Common myeloid progenitor, CD34-positive (primary cell): Measurements from ENCODE around the gene SPATA3.

Experiments used
- CTCF ChIA-PET: fragments of 350-600 bp; sonication (Branson Sonifier 250); formaldehyde crosslinking; loops from one replicate; lab custom pipeline; 2021; ENCODE audit warnings: antibody characterized with exemption; lab: Charles Lee
- POLR2A ChIA-PET: fragments of 350-600 bp; sonication (Branson Sonifier 250); formaldehyde crosslinking; loops from one replicate; lab custom pipeline; 2021; ENCODE audit warnings: antibody characterized with exemption; lab: Charles Lee
- DNase-seq, 3 donors: peaks; one replicate each; pipeline versions ENCODE4 v3.0.0 to v3.0.0-alpha.2; 2013
- H3K27ac ChIP-seq, 2 experiments: 1 replicate in 1 of 2; 2 replicates in 1 of 2; pipeline ENCODE4 v1.7.0; 2013; ENCODE audit warnings: inconsistent platforms in 2 of 2, low read length in 2 of 2, mild to moderate bottlenecking in 2 of 2, low read depth in 1 of 2, moderate library complexity in 1 of 2; ENCODE audit not compliant: severe bottlenecking in 2 of 2, insufficient read depth in 1 of 2, poor library complexity in 1 of 2
- H3K27me3 ChIP-seq, 5 experiments: replicated peaks in 2 of 5; 1 replicate in 3 of 5; 2 replicates in 2 of 5; pipeline versions ENCODE4 v1.6.1 to v1.7.0; 2013; ENCODE audit warnings: low read length in 4 of 5, mild to moderate bottlenecking in 2 of 5, moderate library complexity in 2 of 5, inconsistent platforms in 1 of 5; ENCODE audit not compliant: insufficient read depth in 5 of 5, control insufficient read depth in 4 of 5
- H3K36me3 ChIP-seq, 4 experiments: 1 replicate in 2 of 4; 2 replicates in 2 of 4; pipeline versions ENCODE4 v1.6.1 to v1.7.0; 2013; ENCODE audit warnings: low read length in 3 of 4, control low read depth in 1 of 4, mild to moderate bottlenecking in 1 of 4; ENCODE audit not compliant: control insufficient read depth in 4 of 4, insufficient read depth in 4 of 4
- H3K4me1 ChIP-seq, 4 experiments: 1 replicate in 3 of 4; 2 replicates in 1 of 4; pipeline versions ENCODE4 v1.6.1 to v1.7.1; 2013; ENCODE audit warnings: low read length in 3 of 4, mild to moderate bottlenecking in 3 of 4, control low read depth in 1 of 4, inconsistent platforms in 1 of 4, moderate library complexity in 1 of 4; ENCODE audit not compliant: control insufficient read depth in 4 of 4, insufficient read depth in 4 of 4; ENCODE audit errors: control extremely low read depth in 1 of 4
- H3K4me3 ChIP-seq, 7 experiments: 1 replicate in 4 of 7; 2 replicates in 3 of 7; pipeline versions ENCODE4 v1.5.1 to v1.7.0; 2013; ENCODE audit warnings: mild to moderate bottlenecking in 7 of 7, low read length in 6 of 7, moderate library complexity in 6 of 7, inconsistent platforms in 2 of 7, low read depth in 2 of 7, control low read depth in 1 of 7; ENCODE audit not compliant: insufficient read depth in 4 of 7, control insufficient read depth in 1 of 7; ENCODE audit errors: extremely low read depth in 1 of 7
- H3K9me3 ChIP-seq, 5 experiments: 1 replicate in 4 of 5; 2 replicates in 1 of 5; pipeline versions ENCODE4 v1.6.1 to v1.7.1; 2013; ENCODE audit warnings: low read length in 4 of 5, mild to moderate bottlenecking in 2 of 5, inconsistent platforms in 1 of 5, low read depth in 1 of 5, moderate library complexity in 1 of 5; ENCODE audit not compliant: control insufficient read depth in 4 of 5, insufficient read depth in 2 of 5; ENCODE audit errors: control extremely low read depth in 1 of 5
- WGBS: methylation state at CpG from one replicate; pipeline ENCODE4 v1.1.5; 2013; ENCODE audit not compliant: insufficient coverage; 5-methylcytosine and 5-hydroxymethylcytosine counted together

The SPATA3 gene

GRCh38 chr2:231036131-231036530 lies 40.2 kb downstream of the SPATA3 start:
- H3K4me1 ChIP-seq, result peaks cover 0 to 22% (median 11%) of the 10 kb centered on the region in 4 experiments
- DNase-seq, result no peak
- ChIA-PET POLR2A (no interaction called here), CTCF (interaction anchor here (1.0 kb wide), 1 partner anchor 84 kb away, joined by 3 read pairs; no protein-coding TSS in a partner anchor)
- no peak overlapping the region for H3K4me3 ChIP-seq
- no peaks in the 10 kb centered on the region for H3K9me3 ChIP-seq
- no peaks in the 10 kb centered on the region for H3K36me3 ChIP-seq
- H3K27me3 ChIP-seq, result peaks cover 8 to 48% (median 30%) of the 10 kb centered on the region in 5 experiments
- no peak overlapping the region for H3K27ac ChIP-seq
- 92% methylated on average over 2 of the region's 4 CpGs for WGBS

DNA sequence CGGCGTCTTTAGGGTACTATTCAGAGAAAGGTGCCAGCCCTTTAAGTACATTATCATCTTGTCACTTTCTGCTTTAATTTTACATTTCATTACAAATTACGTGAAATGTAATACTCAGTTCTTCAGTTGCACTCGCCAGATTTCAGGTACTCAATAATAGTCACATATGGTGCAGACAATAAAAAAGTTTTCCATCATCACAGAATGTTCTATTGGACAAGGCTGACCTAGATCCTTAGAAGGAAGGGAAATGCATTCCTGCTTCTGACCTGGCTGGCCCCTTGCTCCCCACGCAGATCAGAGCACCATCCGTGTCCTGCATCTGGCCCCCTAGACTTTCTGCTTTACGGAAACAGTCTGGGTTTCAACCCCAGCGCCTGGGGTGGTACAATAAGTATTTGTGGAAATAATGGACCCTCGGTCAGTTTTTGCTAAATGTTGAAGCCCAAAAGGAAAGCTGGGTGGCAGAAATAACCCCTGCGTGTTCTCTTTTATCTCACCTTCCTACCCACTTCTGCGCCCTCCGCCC lies 40.7 kb downstream of the SPATA3 start:
- Histone ChIP-seq H3K36me3 (no peaks in the 10 kb centered on the region), H3K4me1 (peaks cover 0 to 22% (median 11%) of the 10 kb centered on the region in 4 experiments), H3K27ac (no peak overlapping the region), H3K9me3 (no peaks in the 10 kb centered on the region), H3K27me3 (peaks cover 9 to 53% (median 35%) of the 10 kb centered on the region in 5 experiments), H3K4me3 (no peak overlapping the region)
- POLR2A ChIA-PET, result no interaction called here
- 78% methylated on average over 7 of the region's 12 CpGs for WGBS
- CTCF ChIA-PET, result no interaction called here
- DNase-seq, result no peak

DNA sequence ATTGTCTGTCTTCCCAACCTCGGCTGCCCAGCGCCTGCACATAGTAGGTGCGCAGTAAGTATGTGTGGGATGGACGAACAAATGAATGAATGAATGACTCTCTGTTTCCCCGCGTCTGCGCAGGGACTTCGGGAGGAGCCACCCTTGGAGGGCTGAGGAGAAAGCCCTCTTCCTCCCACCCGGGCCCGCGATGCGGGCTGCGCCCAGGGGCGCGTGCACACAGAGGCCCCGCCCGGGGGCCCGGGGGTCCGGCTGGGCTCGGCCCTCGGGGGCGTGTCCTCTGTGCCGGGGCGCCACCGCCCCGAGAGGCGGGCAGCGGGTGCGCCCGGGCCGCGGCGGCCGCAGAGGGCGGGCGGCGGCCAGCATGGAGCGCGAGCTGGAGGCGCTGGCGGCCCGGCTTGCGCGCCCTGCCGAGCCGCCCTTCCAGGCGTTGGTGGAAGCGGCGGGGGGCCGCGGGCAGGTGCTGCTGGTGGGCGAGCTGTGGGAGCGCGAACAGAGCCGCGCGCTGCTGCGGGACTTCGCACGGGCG lies 41.3 kb downstream of the SPATA3 start, which contains the start of gene C2orf72:
C2orf72 (plus strand) TSS at position 322 of the 529 bp plus-strand sequence; CDS start at position 365, 43 bp downstream.
- DNase-seq, result peak in 2 of 3 donors; percentile 40 to 57
- Histone ChIP-seq H3K36me3 (no peaks in the 10 kb centered on the region), H3K4me3 (peak within 1 kb of the TSS in 5 of 7 experiments; percentile 23 to 55 (median 46)), H3K4me1 (peaks cover 0 to 22% (median 11%) of the 10 kb centered on the region in 4 experiments), H3K9me3 (no peaks in the 10 kb centered on the region), H3K27me3 (peaks cover 9 to 58% (median 37%) of the 10 kb centered on the region in 5 experiments), H3K27ac (no peak within 1 kb of the TSS)
- POLR2A ChIA-PET, result no interaction called here
- CTCF ChIA-PET, result interaction anchor here (1.0 kb wide), 1 partner anchor 13 kb away, joined by 3 read pairs; no protein-coding TSS in a partner anchor
- WGBS, result 0% methylated on average over 53 of the region's 61 CpGs

DNA sequence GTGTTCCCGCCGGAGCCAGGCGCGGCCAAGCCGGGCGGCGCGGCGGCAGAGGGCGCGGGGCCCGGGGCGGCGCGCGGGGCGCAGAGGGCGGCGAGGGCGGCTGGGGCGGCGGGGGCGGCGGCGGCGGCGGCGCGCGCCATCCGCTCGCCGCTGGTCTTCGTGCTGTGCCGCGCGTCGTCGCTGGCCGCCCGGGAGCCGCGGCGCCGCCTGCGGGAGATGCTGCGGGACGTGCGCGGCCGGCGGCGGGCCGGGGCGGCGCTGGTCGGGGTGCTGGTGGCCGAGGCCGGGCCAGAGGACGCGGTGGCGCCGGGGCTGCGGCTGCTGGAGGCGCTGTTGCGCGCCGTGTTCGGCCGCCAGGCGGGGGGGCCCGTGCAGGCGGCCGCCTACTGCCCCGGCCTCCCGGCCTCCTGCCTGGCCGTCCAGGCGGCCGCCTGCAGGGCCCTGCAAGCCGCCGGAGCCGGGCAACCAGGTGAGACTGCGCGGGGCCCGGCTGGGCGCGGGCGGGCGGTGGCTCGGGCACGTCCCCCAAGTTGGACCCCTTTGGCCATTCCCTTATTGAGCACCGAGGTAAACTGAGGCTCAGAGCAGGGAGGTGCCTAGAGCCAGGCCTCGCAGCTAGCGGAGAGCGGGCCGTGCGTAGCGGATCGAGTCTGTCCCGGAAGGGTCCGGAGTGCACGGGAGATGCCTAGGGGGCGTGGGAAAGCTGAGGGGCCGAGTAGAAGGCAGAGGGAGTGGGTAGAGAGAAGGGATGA lies 42.0 kb downstream of the SPATA3 start:
- no peak for DNase-seq
- peaks cover 9 to 61% (median 37%) of the 10 kb centered on the region in 5 experiments for H3K27me3 ChIP-seq
- ChIA-PET CTCF (interaction anchor here (0.9 to 3.3 kb wide), 3 partner anchors 12 to 15 kb away, joined by 3 to 18 read pairs (median 3); no protein-coding TSS in a partner anchor), POLR2A (no interaction called here)
- H3K4me3 ChIP-seq, result peak overlapping the region in 5 of 7 experiments; percentile 15 to 52 (median 39)
- H3K9me3 ChIP-seq, result no peaks in the 10 kb centered on the region
- H3K36me3 ChIP-seq, result no peaks in the 10 kb centered on the region
- 1% methylated on average over 64 of the region's 104 CpGs for WGBS
- no peak overlapping the region for H3K27ac ChIP-seq
- peaks cover 0 to 22% (median 11%) of the 10 kb centered on the region in 4 experiments for H3K4me1 ChIP-seq

GRCh38 chr2:231038483-231039293 lies 42.8 kb downstream of the SPATA3 start:
- ChIA-PET POLR2A (interaction anchor here (0.5 to 0.6 kb wide), 2 partner anchors 17 to 386 kb away, joined by 3 to 4 read pairs; no protein-coding TSS in a partner anchor), CTCF (interaction anchor here (0.9 to 3.3 kb wide), 2 partner anchors 11 to 14 kb away, joined by 3 to 18 read pairs; no protein-coding TSS in a partner anchor)
- no peak for DNase-seq
- Histone ChIP-seq H3K4me3 (peak overlapping the region in 2 of 7 experiments; percentile 39 to 40), H3K27ac (no peak overlapping the region), H3K4me1 (peaks cover 0 to 22% (median 11%) of the 10 kb centered on the region in 4 experiments), H3K27me3 (peaks cover 9 to 61% (median 37%) of the 10 kb centered on the region in 5 experiments), H3K9me3 (no peaks in the 10 kb centered on the region), H3K36me3 (no peaks in the 10 kb centered on the region)
- 20% methylated on average over 14 of the region's 21 CpGs for WGBS

- ChIA-PET CTCF (interaction anchor here (3.3 kb wide), 1 partner anchor 13 kb away, joined by 18 read pairs; no protein-coding TSS in a partner anchor), POLR2A (interaction anchor here (0.6 kb wide), 1 partner anchor 387 kb away, joined by 4 read pairs; no protein-coding TSS in a partner anchor)
- Histone ChIP-seq H3K27ac (no peak overlapping the region), H3K4me3 (no peak overlapping the region), H3K9me3 (no peaks in the 10 kb centered on the region), H3K27me3 (peaks cover 9 to 61% (median 37%) of the 10 kb centered on the region in 5 experiments), H3K4me1 (peaks cover 0 to 16% (median 8%) of the 10 kb centered on the region in 4 experiments), H3K36me3 (no peaks in the 10 kb centered on the region)
- DNase-seq, result no peak
- WGBS, result no CpG with 5 or more reads among the region's 6 CpGs
Measured at GRCh38 chr2:231039294-231039664, 43.4 kb downstream of the SPATA3 start.
